Heart left ventricle (tissue), 16 donors: Measurements from ENCODE around the gene DPM2. TPM values are rescaled to one million over a fixed set of nuclear protein-coding genes. Genes with fewer than 3 reads are reported as not detected.

Source experiments
- ATAC-seq, 4 donors: fragments of 200-7000 bp; cut with Tn5 transposase; one replicate each; pipeline ENCODE4 v1.9.1; 2020 to 2022; ENCODE audit warnings: moderate library complexity in 4 of 4, mild to moderate bottlenecking in 3 of 4, moderate number of reproducible peaks in 1 of 4
- DNase-seq, 5 donors: peaks; one replicate each; pipeline ENCODE4 v3.0.0-alpha.2; 2020
- H3K27ac ChIP-seq, 12 donors: fragments of 200-600 bp; sonication (generic) in 4 of 12; one replicate each; pipeline versions ENCODE4 v1.5.0 to v1.8.0; 2016 to 2022; ENCODE audit warnings: mild to moderate bottlenecking in 2 of 12
- H3K27me3 ChIP-seq, 9 donors: fragments of 200-600 bp; sonication (generic) in 2 of 9; one replicate each; pipeline versions ENCODE4 v1.5.1 to v1.8.0; 2016 to 2022; ENCODE audit warnings: mild to moderate bottlenecking in 3 of 9
- H3K36me3 ChIP-seq, 9 donors: fragments of 200-600 bp; sonication (generic) in 2 of 9; one replicate each; pipeline versions ENCODE4 v1.5.0 to v1.8.0; 2018 to 2022; ENCODE audit warnings: mild to moderate bottlenecking in 2 of 9
- H3K4me1 ChIP-seq, 12 donors: fragments of 200-600 bp; sonication (generic) in 4 of 12; one replicate each; pipeline versions ENCODE4 v1.5.0 to v1.8.0; 2016 to 2022; ENCODE audit warnings: mild to moderate bottlenecking in 3 of 12
- H3K4me3 ChIP-seq, 12 donors: fragments of 200-600 bp; sonication (generic) in 4 of 12; one replicate each; pipeline versions ENCODE4 v1.5.0 to v1.8.0; 2017 to 2022; ENCODE audit warnings: mild to moderate bottlenecking in 9 of 12, moderate library complexity in 4 of 12
- H3K9me3 ChIP-seq, 12 donors: fragments of 200-600 bp; sonication (generic) in 4 of 12; one replicate each; pipeline versions ENCODE4 v1.5.0 to v1.8.0; 2016 to 2022; ENCODE audit warnings: mild to moderate bottlenecking in 1 of 12
- POLR2A ChIP-seq, 2 donors: fragments of 450-650 bp; IDR thresholded peaks; one replicate each; pipeline ENCODE4 v1.6.1; 2017; ENCODE audit warnings: antibody characterized with exemption in 2 of 2, mild to moderate bottlenecking in 2 of 2, moderate library complexity in 2 of 2
- WGBS, 4 donors: extraction: QIAGEN DNeasy Blood & Tissue Kit in 2 of 4; methylation state at CpG; one replicate each; pipeline versions ENCODE4 v1.1.5 to v1.1.7; 2013 to 2018; 5-methylcytosine and 5-hydroxymethylcytosine counted together
- intact Hi-C, 10 donors: fragments of 100-400 bp; cut with DNase I; formaldehyde crosslinking; loops; one replicate each; pipeline versions ENCODE4 v1.11.1 to v1.14.2; 2022
- polyA plus RNA-seq, 2 donors: library from polyadenylated mRNA; stranded (reverse); fragments of 200-250 nt; gene quantifications; one replicate each; pipeline ENCODE4 v1.2.3, GENCODE V29; 2013
- total RNA-seq, 9 donors: library from RNA; depleted of rRNA in 2 of 9; stranded (reverse); fragments of >200 nt in 2 of 9; fragmentation: NEBNext Ultra II Directional in 3 of 9; extraction: Animal tissue kit (Norgen Biotek cat#: 25700) in 3 of 9; gene quantifications; one replicate each; pipeline versions ENCODE4 v1.1.0 to v1.2.4, GENCODE V29; 2016 to 2023
- TF ChIP-seq, protein P1 (sequence below), 12 donors: fragments of 200-600 bp; sonication (generic) in 4 of 12; IDR thresholded peaks; one replicate each; pipeline versions ENCODE4 v1.5.0 to v1.8.0; 2018 to 2022; ENCODE audit warnings: antibody characterized with exemption in 12 of 12, mild to moderate bottlenecking in 5 of 12
- donor health status: ischemic (EF 13 %, LVEDD 7.1; RV severe dilation, severe dysfunction).
- donor health status: healthy with polysubstance abuse.
- donor health status: DM: no; HTN: yes; CAD: no.
- donor health status: DM: no; HTN: no; CAD: no.
- donor health status: ischemic (EF 25% LVEDD 6.9; RV normal size, moderate dysfunction).
- donor health status: ischemic (EF 25% LVEDD 5.7; RV mildly dilated, moderate dysfunction).
- donor health status: healthy.
- donor health status: DM: yes; HTN: yes; CAD: no.
- donor health status: ischemic (EF 35%, LVEDD 5.7; RV mildly dilated, moderate dysfunction).
- donor health status: nonischemic (EF 11% LVEDD 7.7; RV severe dilation, severe dysfunction).
- donor health status: DM: yes; HTN: yes; CAD: no.
- donor health status: PGD.
- donor health status: ischemic (EF 29% LVEDD 5.4; RV normal size, mild dysfunction).
- donor health status: nonischemic (EF 23%, LVEDD 6.1; RV moderate dilation, normal function).

The DPM2 gene
- total and polyA plus RNA-seq, 11 donors: 7.2 to 31.7 (median 13.5) TPM

DNA sequence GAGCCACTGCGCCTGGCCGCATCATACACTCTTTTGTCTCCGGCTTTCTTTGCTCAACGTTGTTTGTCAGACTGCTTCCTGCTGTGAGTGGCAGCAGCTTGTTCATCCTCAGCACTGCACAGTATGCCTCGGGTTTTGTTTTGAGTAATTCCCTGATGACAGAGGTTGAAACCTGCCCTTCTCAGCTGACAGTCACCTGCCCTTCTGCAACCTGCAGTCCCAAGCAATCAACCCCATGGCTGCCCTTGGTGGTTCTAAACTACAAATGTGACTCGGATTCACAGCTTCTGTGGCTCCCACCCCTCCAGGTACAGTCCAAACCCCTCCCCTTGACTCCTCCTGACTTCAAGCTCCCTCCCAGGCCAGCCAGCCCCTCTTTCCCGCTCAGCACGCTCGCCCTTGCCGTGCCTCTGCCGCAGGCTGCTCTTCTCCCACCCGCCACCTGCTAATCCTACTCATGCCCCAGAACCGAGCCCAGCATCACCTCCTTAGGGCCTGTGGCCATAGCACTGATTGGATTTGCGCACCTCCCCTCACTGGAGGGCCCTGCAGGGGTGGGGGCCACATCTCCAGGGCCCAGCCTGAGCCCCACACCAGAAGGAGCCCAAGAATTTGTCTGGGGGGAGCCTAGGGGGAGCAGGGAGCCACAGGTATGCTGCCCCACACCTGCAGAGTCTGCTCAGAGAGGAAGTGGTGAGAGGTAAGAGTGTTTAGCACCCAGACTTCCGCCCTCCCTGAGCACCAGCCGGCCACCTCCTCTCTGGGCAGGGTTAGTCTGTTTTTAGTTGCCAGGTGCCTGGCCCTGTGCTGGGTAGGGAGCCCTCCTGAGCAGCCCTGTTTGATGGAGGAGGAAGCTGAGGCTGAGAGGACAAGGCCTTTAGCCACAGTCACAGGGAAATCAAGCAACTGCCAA, 33.0 kb upstream of the DPM2 start:
- 70 to 75% (median 72%) methylated on average over 15 to 16 of the region's 16 CpGs for WGBS, 4 donors
- DNase-seq: peak in 2 of 5 donors; percentile 24 to 27
- Histone ChIP-seq H3K9me3 (no peaks in the 10 kb centered on the region), H3K4me1 (peaks cover 13 to 100% (median 95%) of the 10 kb centered on the region in 12 donors), H3K27ac (peak overlapping the region in 9 of 12 donors; percentile 9 to 95 (median 84)), H3K4me3 (peak overlapping the region in 1 of 12 donors; percentile 17), H3K27me3 (no peaks in the 10 kb centered on the region), H3K36me3 (peaks cover 0 to 4% (median 0%) of the 10 kb centered on the region in 9 donors)
- TF ChIP-seq, protein P1, sequence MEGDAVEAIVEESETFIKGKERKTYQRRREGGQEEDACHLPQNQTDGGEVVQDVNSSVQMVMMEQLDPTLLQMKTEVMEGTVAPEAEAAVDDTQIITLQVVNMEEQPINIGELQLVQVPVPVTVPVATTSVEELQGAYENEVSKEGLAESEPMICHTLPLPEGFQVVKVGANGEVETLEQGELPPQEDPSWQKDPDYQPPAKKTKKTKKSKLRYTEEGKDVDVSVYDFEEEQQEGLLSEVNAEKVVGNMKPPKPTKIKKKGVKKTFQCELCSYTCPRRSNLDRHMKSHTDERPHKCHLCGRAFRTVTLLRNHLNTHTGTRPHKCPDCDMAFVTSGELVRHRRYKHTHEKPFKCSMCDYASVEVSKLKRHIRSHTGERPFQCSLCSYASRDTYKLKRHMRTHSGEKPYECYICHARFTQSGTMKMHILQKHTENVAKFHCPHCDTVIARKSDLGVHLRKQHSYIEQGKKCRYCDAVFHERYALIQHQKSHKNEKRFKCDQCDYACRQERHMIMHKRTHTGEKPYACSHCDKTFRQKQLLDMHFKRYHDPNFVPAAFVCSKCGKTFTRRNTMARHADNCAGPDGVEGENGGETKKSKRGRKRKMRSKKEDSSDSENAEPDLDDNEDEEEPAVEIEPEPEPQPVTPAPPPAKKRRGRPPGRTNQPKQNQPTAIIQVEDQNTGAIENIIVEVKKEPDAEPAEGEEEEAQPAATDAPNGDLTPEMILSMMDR (IDR thresholded peaks at IDR 0.05): no peak
- TF ChIP-seq POLR2A (IDR thresholded peaks at IDR 0.05): no peak
- intact Hi-C loops: no loop called here
- ATAC-seq: no peak

DNA sequence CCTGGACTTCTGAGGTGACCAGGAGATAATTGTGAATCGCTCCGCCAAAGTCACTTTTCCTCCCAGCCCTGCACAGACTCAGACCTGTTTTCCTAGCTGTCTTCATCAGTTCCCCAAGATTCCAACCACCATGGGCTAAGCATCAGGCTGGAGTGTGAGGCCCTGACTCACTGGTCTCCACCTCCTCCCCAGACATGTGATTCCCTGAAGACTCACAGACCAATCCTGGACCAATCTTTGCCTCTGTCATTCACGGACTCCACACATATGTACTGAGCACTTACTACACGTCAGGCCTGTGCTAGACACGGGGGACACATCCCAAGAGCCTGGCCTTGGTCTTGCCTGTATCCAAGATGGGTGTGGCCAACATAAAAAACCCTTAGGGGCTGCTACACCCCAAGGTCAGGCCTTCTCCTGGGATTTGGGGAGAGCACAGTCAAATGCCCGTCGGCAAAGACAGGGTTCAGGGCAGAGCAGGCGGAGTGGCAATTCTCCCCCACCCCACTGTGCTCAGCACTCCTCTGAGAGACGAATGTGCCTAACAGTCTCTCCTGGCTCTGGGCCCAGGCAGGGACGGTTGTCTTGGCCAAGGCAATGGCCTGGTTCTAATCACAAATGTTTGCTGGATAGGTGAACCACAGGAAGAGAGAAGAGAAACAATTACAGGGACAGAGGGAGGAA, 31.2 kb upstream of the DPM2 start:
- WGBS, 4 donors: 44 to 47% (median 45%) methylated on average over 8 to 10 of the region's 10 CpGs
- H3K4me3 ChIP-seq: peak overlapping the region in 1 of 12 donors; percentile 10
- TF ChIP-seq, protein P1 (IDR thresholded peaks at IDR 0.05): no peak
- TF ChIP-seq POLR2A (IDR thresholded peaks at IDR 0.05): no peak
- peaks cover 18 to 99% (median 91%) of the 10 kb centered on the region in 12 donors for H3K4me1 ChIP-seq
- DNase-seq (peak; percentile 73 to 87 (median 82)), ATAC-seq (peak; percentile 30 to 41 (median 35))
- no peaks in the 10 kb centered on the region for H3K9me3 ChIP-seq
- H3K27me3 ChIP-seq: no peaks in the 10 kb centered on the region
- peak overlapping the region in 11 of 12 donors; percentile 52 to 95 (median 74) for H3K27ac ChIP-seq
- H3K36me3 ChIP-seq: no peaks in the 10 kb centered on the region
- intact Hi-C loops: no loop called here

DNA sequence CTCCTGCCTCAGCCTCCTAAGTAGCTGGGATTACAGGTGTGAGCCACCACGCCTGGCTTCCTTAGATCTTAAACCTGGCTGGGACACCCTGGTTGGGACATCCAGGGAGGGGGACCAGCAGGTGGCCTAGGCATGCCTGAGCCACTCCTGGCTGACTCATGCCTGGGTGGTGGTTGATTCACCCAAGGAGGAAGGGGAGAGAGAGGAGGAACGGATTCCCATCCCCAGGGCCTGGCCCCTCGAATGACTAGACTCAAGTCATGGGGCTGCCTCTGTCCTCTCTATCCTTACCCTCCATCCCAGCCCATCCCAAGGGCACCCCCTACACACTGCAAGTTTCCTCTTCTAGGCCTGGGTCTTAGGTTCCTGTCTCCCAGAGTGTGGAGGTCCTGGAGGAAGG, 30.4 kb upstream of the DPM2 start:
- DNase-seq: peak in 1 of 5 donors; percentile 21
- ATAC-seq: no peak
- no peaks in the 10 kb centered on the region for H3K9me3 ChIP-seq
- TF ChIP-seq, protein P1 (IDR thresholded peaks at IDR 0.05): no peak
- TF ChIP-seq POLR2A (IDR thresholded peaks at IDR 0.05): no peak
- H3K27ac ChIP-seq: peak overlapping the region in 10 of 12 donors; percentile 60 to 95 (median 76)
- H3K27me3 ChIP-seq: no peaks in the 10 kb centered on the region
- H3K4me3 ChIP-seq: no peak overlapping the region
- no peaks in the 10 kb centered on the region for H3K36me3 ChIP-seq
- intact Hi-C loops: no loop called here
- 74 to 89% (median 79%) methylated on average over 3 of the region's 3 CpGs for WGBS, 4 donors
- H3K4me1 ChIP-seq: peaks cover 18 to 99% (median 90%) of the 10 kb centered on the region in 12 donors
